Cardiac fibroblast (primary cell): ENCODE measurements around the gene WDR47.

ENCODE experiments used
- DNase-seq, 2 donors: peaks; one replicate each; pipeline versions ENCODE4 v3.0.0 to v3.0.0-alpha.2; 2010; ENCODE audit warnings: low read depth in 2 of 2
- H3K4me3 ChIP-seq, 2 donors: replicated peaks in 1 of 2; 1 replicate in 1 of 2; 2 replicates in 1 of 2; pipeline ENCODE4 v1.5.1; 2011; ENCODE audit warnings: low read depth in 2 of 2, low read length in 2 of 2, mild to moderate bottlenecking in 2 of 2, moderate library complexity in 1 of 2
- TF ChIP-seq, protein P1 (sequence below): IDR thresholded peaks from one replicate; pipeline ENCODE4 v1.5.1; 2011; ENCODE audit warnings: low read depth, mild to moderate bottlenecking, low read length, inconsistent platforms

WDR47 gene

DNA sequence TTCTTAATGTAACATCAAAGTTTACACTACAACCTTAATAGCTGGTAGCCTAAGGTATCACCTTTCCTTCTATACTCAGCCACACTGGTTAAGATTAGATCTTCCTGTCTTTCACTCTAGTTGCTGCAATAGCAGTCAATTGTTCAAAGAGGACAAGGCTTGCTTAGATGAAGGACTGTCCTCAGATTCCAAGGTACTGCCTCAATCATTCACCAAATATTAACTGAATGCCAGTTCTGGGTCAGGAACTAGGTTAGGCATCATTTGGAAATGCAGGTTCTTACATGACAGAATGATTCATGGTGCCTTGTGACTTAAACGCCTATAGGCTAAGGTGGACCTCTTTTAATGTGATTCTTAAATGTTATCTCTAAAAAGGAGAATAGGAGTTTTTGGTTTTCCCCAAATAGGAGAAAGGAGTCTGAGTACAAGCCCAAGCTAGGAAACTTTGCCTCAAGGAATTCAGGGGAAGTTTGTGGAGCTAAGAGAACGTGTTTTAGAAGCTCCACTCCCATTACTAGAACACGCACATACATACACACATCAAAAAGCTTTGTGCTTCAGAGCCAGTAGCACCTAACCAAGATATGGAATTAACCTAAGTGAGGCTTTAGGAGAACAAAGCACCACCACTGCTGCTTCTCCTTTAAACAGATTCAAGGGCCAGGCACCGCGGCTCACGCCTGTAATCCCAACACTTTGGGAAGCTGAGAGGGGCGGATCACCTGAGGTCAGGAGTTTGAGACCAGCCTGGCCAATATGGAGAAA lies 8.5 kb upstream of the WDR47 start:
- DNase-seq, result no peak
- TF ChIP-seq, protein P1, sequence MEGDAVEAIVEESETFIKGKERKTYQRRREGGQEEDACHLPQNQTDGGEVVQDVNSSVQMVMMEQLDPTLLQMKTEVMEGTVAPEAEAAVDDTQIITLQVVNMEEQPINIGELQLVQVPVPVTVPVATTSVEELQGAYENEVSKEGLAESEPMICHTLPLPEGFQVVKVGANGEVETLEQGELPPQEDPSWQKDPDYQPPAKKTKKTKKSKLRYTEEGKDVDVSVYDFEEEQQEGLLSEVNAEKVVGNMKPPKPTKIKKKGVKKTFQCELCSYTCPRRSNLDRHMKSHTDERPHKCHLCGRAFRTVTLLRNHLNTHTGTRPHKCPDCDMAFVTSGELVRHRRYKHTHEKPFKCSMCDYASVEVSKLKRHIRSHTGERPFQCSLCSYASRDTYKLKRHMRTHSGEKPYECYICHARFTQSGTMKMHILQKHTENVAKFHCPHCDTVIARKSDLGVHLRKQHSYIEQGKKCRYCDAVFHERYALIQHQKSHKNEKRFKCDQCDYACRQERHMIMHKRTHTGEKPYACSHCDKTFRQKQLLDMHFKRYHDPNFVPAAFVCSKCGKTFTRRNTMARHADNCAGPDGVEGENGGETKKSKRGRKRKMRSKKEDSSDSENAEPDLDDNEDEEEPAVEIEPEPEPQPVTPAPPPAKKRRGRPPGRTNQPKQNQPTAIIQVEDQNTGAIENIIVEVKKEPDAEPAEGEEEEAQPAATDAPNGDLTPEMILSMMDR, result no peak
- H3K4me3 ChIP-seq, result no peak overlapping the region

GRCh38 chr1:109048335-109048734 lies 6.4 kb upstream of the WDR47 start:
- DNase-seq, result no peak
- TF ChIP-seq, protein P1, result no peak
- no peak overlapping the region for H3K4me3 ChIP-seq

DNA sequence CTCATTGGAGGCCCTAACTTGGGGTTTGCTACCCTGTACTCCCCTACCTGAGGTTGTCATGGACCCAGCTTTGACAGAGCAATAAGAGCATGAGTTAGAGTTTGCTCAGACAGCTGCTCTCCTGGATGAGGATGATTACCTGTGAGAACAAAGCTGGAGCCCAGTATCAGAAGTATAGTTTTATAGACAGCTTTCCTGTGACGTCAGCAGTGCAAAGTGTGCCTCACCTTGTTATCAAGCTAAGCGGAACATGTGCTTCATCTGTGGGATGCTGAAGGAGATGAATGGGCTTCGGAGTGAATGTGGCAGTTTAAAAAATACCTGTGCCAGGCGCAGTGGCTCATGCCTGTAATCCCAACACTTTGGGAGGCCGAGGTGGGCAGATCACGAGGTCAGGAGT lies 5.4 kb upstream of the WDR47 start:
- H3K4me3 ChIP-seq, result no peak overlapping the region
- DNase-seq, result no peak
- TF ChIP-seq, protein P1, result no peak

DNA sequence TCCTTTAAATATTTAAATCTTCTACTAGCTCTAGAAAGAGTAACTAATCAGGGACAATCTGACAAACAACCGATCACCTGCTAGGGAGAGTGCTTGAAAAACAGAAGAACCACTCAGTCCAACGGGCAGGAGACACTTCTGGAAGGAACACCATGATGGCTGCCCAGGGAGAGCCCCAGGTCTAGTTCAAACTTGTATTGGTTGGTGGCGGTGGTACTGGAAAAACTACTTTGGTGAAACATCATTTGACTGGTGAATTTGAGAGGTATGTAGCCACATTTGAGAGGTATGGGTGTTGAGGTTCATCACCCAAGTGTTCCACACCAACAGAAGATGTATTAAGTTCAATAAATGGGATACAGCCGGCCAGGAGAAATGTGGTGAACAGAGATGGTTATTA lies 4.8 kb upstream of the WDR47 start:
- TF ChIP-seq, protein P1, result no peak
- no peak overlapping the region for H3K4me3 ChIP-seq
- no peak for DNase-seq

GRCh38 chr1:109045595-109045994 lies 3.7 kb upstream of the WDR47 start:
- no peak overlapping the region for H3K4me3 ChIP-seq
- TF ChIP-seq, protein P1, result no peak
- no peak for DNase-seq

DNA sequence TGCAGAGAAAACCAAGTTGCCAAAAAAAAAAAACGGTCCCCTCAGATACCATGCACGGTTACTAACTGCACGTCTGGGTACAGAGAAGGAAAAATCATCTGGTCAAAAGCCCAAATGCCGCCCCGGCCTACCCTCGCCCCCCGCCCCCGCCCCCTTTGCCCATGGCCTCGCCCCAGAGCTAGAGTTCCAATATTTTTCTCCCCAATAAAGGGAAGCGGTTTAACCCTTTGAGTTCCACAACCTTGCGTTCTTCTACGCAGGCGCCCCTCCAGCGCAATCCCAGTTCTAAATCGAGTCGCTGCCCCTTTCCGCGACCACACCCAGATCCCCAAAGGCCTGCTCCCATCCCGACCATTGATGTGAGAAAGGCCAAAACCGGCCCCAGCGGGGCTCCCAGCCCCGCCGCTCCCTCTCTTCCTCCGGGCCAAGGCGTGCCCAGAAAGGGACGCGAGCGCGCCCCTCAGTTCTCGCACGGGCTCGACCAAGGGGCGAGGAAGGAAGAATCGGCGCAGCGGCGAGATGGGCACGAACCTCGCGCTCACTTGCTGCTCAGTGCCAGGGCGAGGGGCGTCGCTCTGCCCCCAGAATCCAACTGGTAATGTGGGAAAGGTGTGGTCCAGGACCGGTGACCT lies 797 bp downstream of the WDR47 start:
- peak overlapping the region; percentile 94 to 98 for H3K4me3 ChIP-seq
- TF ChIP-seq, protein P1, result no peak
- DNase-seq, result peak; percentile 21 to 25
